PC-3 (cell line): ENCODE measurements around the gene SERPINB3.

Source experiments
- CTCF ChIP-seq: fragments of 300-600 bp; sonication (generic); conservative IDR thresholded peaks from 2 replicates; pipeline ENCODE4 v1.5.1; 2017; ENCODE audit warnings: antibody characterized with exemption, low read depth, mild to moderate bottlenecking, low read length
- EZH2 ChIP-seq: fragments of 300-600 bp; sonication (generic); IDR thresholded peaks from one replicate; pipeline ENCODE4 v1.6.1; 2017; ENCODE audit warnings: antibody characterized with exemption, mild to moderate bottlenecking, low read length; ENCODE audit not compliant: unreplicated experiment
- EZH2phosphoT487 ChIP-seq: fragments of 300-600 bp; sonication (generic); IDR thresholded peaks from 2 replicates; pipeline ENCODE4 v1.6.1; 2018; ENCODE audit warnings: mild to moderate bottlenecking, antibody characterized with exemption, low read length, borderline replicate concordance

- TF ChIP-seq CTCF (no peak), EZH2 (no peak), EZH2phosphoT487 (no peak)
Measured at GRCh38 chr18:63664571-63664970, 2.9 kb upstream of the SERPINB3 start.
